ENCODE results near the gene XKR3. TPM values are rescaled to one million over a fixed set of nuclear protein-coding genes. Genes with fewer than 3 reads are reported as not detected.

The XKR3 gene
- total RNA-seq, 4 donors from 2014 or later, result not detected

Other genes with a start within 250 kb of the XKR3 start
- not detected for gene CCT8L2, start 232.6 kb downstream of the XKR3 start, total RNA-seq
- under 1 TPM in 3 of 4 donors, not detected in 1; 0.16 to 0.61 (median 0.46) TPM for gene GAB4, start 182.8 kb upstream of the XKR3 start, total RNA-seq

Measured in lower leg skin (tissue), 4 donors.